K562 (cell line): ENCODE data around the gene GAS2L1. TPM values are rescaled to one million over a fixed set of nuclear protein-coding genes. Genes with fewer than 3 reads are reported as not detected.

ENCODE experiments used
- ATAC-seq: fragments of 200-7000 bp; cut with Tn5 transposase; 3 replicates; pipeline ENCODE4 v1.9.1; 2020; ENCODE audit warnings: moderate library complexity
- BruUV-seq: library from RNA; stranded (reverse); fragments of 400-500 nt; replicated peaks from 2 replicates; lab custom pipeline; 2021; lab: Mats Ljungman, UMichigan
- CTCF ChIA-PET: fragments of 300-600 bp; formaldehyde crosslinking; extraction: SDS; loops from one replicate; lab custom pipeline; 2021; ENCODE audit warnings: low intra/inter-chr PET ratio; lab: Yijun Ruan, JAX
- POLR2A ChIA-PET: fragments of 300-600, 350-650 bp; sonication (Branson Sonifier 250); formaldehyde crosslinking; extraction: SDS; loops from one replicate; lab custom pipeline; 2021; ENCODE audit warnings: antibody characterized with exemption, inconsistent platforms; lab: Yijun Ruan, JAX
- DNase-seq, 4 experiments: peaks; one replicate each; pipeline versions ENCODE4 v3.0.0 to v3.0.0-alpha.2; 2011 to 2018; ENCODE audit warnings: low spot score in 3 of 4, mixed read lengths in 3 of 4; ENCODE audit errors: extremely low read depth in 1 of 4
- FAIRE-seq: peaks from 2 replicates; lab custom pipeline; 2011; peaks lifted over from hg19 to GRCh38; lab: Jason Lieb, UNC
- H2AFZ ChIP-seq: 2 replicates; pipeline ENCODE4 v1.6.0; 2011; ENCODE audit warnings: low read depth, low read length, control low read depth, inconsistent platforms
- H3K27ac ChIP-seq: fragments of 200-600 bp; 3 replicates; pipeline ENCODE4 v1.8.0; 2011; ENCODE audit warnings: low read depth, mild to moderate bottlenecking, control low read depth, inconsistent platforms, low read length, moderate library complexity, mixed read lengths; ENCODE audit errors: extremely low read depth
- H3K27me3 ChIP-seq, 2 experiments: fragments of 300-600 bp in 1 of 2; 2 replicates in 1 of 2; 3 replicates in 1 of 2; pipeline versions ENCODE4 v1.6.0 to v1.8.0; 2011; ENCODE audit warnings: inconsistent platforms in 2 of 2, low read length in 2 of 2, mild to moderate bottlenecking in 1 of 2, mixed read lengths in 1 of 2, moderate library complexity in 1 of 2; ENCODE audit not compliant: control insufficient read depth in 2 of 2, insufficient read depth in 2 of 2
- H3K36me3 ChIP-seq: fragments of 300-600 bp; 3 replicates; pipeline ENCODE4 v1.8.0; 2011; ENCODE audit warnings: mild to moderate bottlenecking, low read length, inconsistent platforms; ENCODE audit not compliant: control insufficient read depth, insufficient read depth
- H3K4me1 ChIP-seq, 2 experiments: fragments of 200-600 bp in 1 of 2; replicated peaks in 1 of 2; 2 replicates in 1 of 2; 3 replicates in 1 of 2; pipeline versions ENCODE4 v1.5.1 to v1.8.0; 2011; ENCODE audit warnings: inconsistent platforms in 2 of 2, low read length in 2 of 2, mild to moderate bottlenecking in 1 of 2, mixed read lengths in 1 of 2, moderate library complexity in 1 of 2; ENCODE audit not compliant: control insufficient read depth in 2 of 2, insufficient read depth in 2 of 2
- H3K4me2 ChIP-seq: 2 replicates; pipeline ENCODE4 v1.6.1; 2011; ENCODE audit warnings: low read length, control low read depth, inconsistent platforms, mixed read lengths; ENCODE audit not compliant: insufficient read depth
- H3K4me3 ChIP-seq: fragments of 200-600 bp; sonication (generic), shearing (Covaris generic); 2 replicates; pipeline ENCODE4 v1.5.1; 2016; ENCODE audit warnings: control low read depth, inconsistent platforms
- H3K79me2 ChIP-seq: fragments of 200-600 bp; 3 replicates; pipeline ENCODE4 v1.8.0; 2011; ENCODE audit warnings: low read length, inconsistent platforms; ENCODE audit not compliant: control insufficient read depth, insufficient read depth
- H3K9ac ChIP-seq, 2 experiments: 2 replicates each; pipeline versions ENCODE4 v1.6.0 to v1.6.1; 2011; ENCODE audit warnings: low read depth in 2 of 2, low read length in 2 of 2, control low read depth in 1 of 2, inconsistent platforms in 1 of 2, mild to moderate bottlenecking in 1 of 2, mixed read lengths in 1 of 2; ENCODE audit not compliant: insufficient read depth in 1 of 2
- H3K9me1 ChIP-seq: one replicate; pipeline ENCODE4 v1.6.0; 2011; ENCODE audit warnings: inconsistent platforms, mild to moderate bottlenecking, low read length, moderate library complexity; ENCODE audit not compliant: control insufficient read depth, insufficient read depth
- H3K9me3 ChIP-seq: replicated peaks from 2 replicates; pipeline ENCODE4 v1.5.1; 2011; ENCODE audit warnings: low read depth, low read length, inconsistent platforms; ENCODE audit not compliant: control insufficient read depth, insufficient read depth
- H4K20me1 ChIP-seq: replicated peaks from 2 replicates; pipeline ENCODE4 v1.6.1; 2011; ENCODE audit warnings: low read length, inconsistent platforms, mixed read lengths; ENCODE audit not compliant: control insufficient read depth, insufficient read depth
- BRD4 ChIP-seq: fragments of 200-600 bp; sonication (generic); IDR thresholded peaks from 2 replicates; pipeline ENCODE4 v1.6.1; 2017; ENCODE audit warnings: inconsistent platforms
- SPI1 ChIP-seq: IDR thresholded peaks from 2 replicates; pipeline ENCODE4 v1.6.1; 2011; ENCODE audit warnings: low read depth, low read length, control low read depth, borderline replicate concordance
- TEAD1 ChIP-seq, 2 experiments: fragments of 450-650 bp in 1 of 2; sonication (generic) in 1 of 2; formaldehyde crosslinking; IDR thresholded peaks; 2 replicates each; pipeline versions ENCODE4 v1.4.0 to v1.8.0; 2020 to 2022; ENCODE audit warnings: mild to moderate bottlenecking in 2 of 2, missing genetic modification reagents in 1 of 2
- ZNF224 ChIP-seq: sonication (generic); formaldehyde crosslinking; IDR thresholded peaks from 2 replicates; pipeline ENCODE4 v1.8.0; 2022; ENCODE audit warnings: mild to moderate bottlenecking, missing genetic modification reagents
- WGBS: fragments of 100-300 bp; shearing (Covaris generic); methylation state at CpG from one replicate; pipeline ENCODE4 v1.1.6; 2016; ENCODE audit warnings: low coverage, mixed read lengths; ENCODE audit not compliant: insufficient coverage; ENCODE audit errors: missing lambda C conversion rate; 5-methylcytosine and 5-hydroxymethylcytosine counted together
- in situ Hi-C: fragments of 300-500 bp; cut with MboI; formaldehyde crosslinking; loops from 4 replicates; pipeline ENCODE4 v1.15.0; 2018; ENCODE audit warnings: inconsistent platforms, mixed read lengths
- intact Hi-C: fragments of 100-400 bp; cut with micrococcal nuclease; formaldehyde crosslinking; loops from 2 replicates; pipeline ENCODE4 v1.14.2; 2022
- polyA plus RNA-seq, 8 experiments: library from polyadenylated mRNA; depleted of rRNA in 4 of 8; stranded (reverse) in 5 of 8; unstranded in 3 of 8; fragments of >200 nt; fragmentation: Nextera tagmentation in 2 of 8; fragmentation: Illumina TruSeq in 1 of 8; extraction: Ambion mirVana in 2 of 8; extraction: Trizol in 1 of 8; gene quantifications; 2 replicates each; pipeline versions ENCODE4 v1.2.1 to v1.2.3, GENCODE V29; 2011 to 2014; ENCODE audit warnings: inconsistent platforms in 1 of 8, missing spikeins in 1 of 8
- total RNA-seq, 7 experiments: library from RNA; depleted of rRNA in 6 of 7; stranded (reverse); fragments of >200 nt in 6 of 7; fragmentation: Illumina TruSeq in 2 of 7; extraction: Trizol in 2 of 7; gene quantifications; 2 replicates each; pipeline versions ENCODE4 v1.2.1 to v1.2.3, GENCODE V29; 2011 to 2021; ENCODE audit warnings: low replicate concordance in 1 of 7
- TF ChIP-seq, protein P1 (sequence below): sonication (generic); formaldehyde crosslinking; IDR thresholded peaks from 2 replicates; pipeline ENCODE4 v1.8.1; 2023; ENCODE audit warnings: mild to moderate bottlenecking, missing genetic modification reagents

Gene GAS2L1
- total and polyA plus RNA-seq, 9 of the 15 experiments (the other 6 are each of a cell fraction or from before 2014, with no cell fraction given) = 0.56 to 19.7 (median 3.2) TPM

- BruUV-seq = no TSS peak
- H4K20me1 ChIP-seq = no peaks in the 10 kb centered on the region
- H3K4me3 ChIP-seq = no peak overlapping the region
- TF ChIP-seq, protein P1, sequence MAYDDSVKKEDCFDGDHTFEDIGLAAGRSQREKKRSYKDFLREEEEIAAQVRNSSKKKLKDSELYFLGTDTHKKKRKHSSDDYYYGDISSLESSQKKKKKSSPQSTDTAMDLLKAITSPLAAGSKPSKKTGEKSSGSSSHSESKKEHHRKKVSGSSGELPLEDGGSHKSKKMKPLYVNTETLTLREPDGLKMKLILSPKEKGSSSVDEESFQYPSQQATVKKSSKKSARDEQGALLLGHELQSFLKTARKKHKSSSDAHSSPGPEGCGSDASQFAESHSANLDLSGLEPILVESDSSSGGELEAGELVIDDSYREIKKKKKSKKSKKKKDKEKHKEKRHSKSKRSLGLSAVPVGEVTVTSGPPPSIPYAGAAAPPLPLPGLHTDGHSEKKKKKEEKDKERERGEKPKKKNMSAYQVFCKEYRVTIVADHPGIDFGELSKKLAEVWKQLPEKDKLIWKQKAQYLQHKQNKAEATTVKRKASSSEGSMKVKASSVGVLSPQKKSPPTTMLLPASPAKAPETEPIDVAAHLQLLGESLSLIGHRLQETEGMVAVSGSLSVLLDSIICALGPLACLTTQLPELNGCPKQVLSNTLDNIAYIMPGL (CRISPR knock-in tag) = no peak
- TF ChIP-seq SPI1 (no peak), BRD4 (no peak), ZNF224 (CRISPR knock-in tag) (no peak), TEAD1 (CRISPR knock-in tag; IDR thresholded peaks at IDR 0.05) (no peak)
- ATAC-seq = no peak
- H3K9ac ChIP-seq = no peak overlapping the region
- no peaks in the 10 kb centered on the region for H3K27me3 ChIP-seq
- WGBS = 86% methylated on average over 6 of the region's 9 CpGs
- H3K4me2 ChIP-seq = no peak overlapping the region
- H3K27ac ChIP-seq = no peak overlapping the region
- FAIRE-seq = no peak
- no peaks in the 10 kb centered on the region for H3K9me1 ChIP-seq
- H3K9me3 ChIP-seq = no peaks in the 10 kb centered on the region
- H3K79me2 ChIP-seq = no peaks in the 10 kb centered on the region
- intact Hi-C loops = no loop called here
- CTCF ChIA-PET = no interaction called here
- H3K36me3 ChIP-seq = peaks cover 29% of the 10 kb centered on the region; the same call in 1 of the 3 replicates
- no peak for DNase-seq
- in situ Hi-C loops = no loop called here
- H3K4me1 ChIP-seq = no peaks in the 10 kb centered on the region; a peak in 1 of 5 replicates
- H2AFZ ChIP-seq = no peak overlapping the region
- POLR2A ChIA-PET = interaction anchor here (1.1 kb wide), 1 partner anchor 8 kb away, joined by 3 read pairs; no protein-coding TSS in a partner anchor
These were observed 19.4 kb downstream of the GAS2L1 start for GRCh38 chr22:29325785-29326315.
